GM23248 (cell line): ENCODE measurements around the gene MOB2. TPM values are rescaled to one million over a fixed set of nuclear protein-coding genes. Genes with fewer than 3 reads are reported as not detected.

Experiments used
- DNase-seq: peaks from one replicate; pipeline ENCODE4 v3.0.0-alpha.2; 2015
- H2AFZ ChIP-seq: fragments of 200-600 bp; sonication (generic); 2 replicates; pipeline ENCODE4 v1.6.1; 2016; ENCODE audit warnings: antibody characterized with exemption
- H3F3A ChIP-seq: fragments of 200-600 bp; sonication (generic); 2 replicates; pipeline ENCODE4 v1.6.1; 2016; ENCODE audit warnings: mild to moderate bottlenecking, antibody characterized with exemption, mixed run types; ENCODE audit not compliant: insufficient read depth
- H3K27ac ChIP-seq: fragments of 200-600 bp; sonication (generic); 2 replicates; pipeline ENCODE4 v1.5.1; 2016; ENCODE audit warnings: mild to moderate bottlenecking
- H3K27me3 ChIP-seq: fragments of 200-600 bp; sonication (generic); replicated peaks from 2 replicates; pipeline ENCODE4 v1.6.1; 2016; ENCODE audit warnings: mild to moderate bottlenecking; ENCODE audit not compliant: insufficient read depth
- H3K36me3 ChIP-seq: fragments of 200-600 bp; sonication (generic); 2 replicates; pipeline ENCODE4 v1.6.1; 2016; ENCODE audit warnings: low read depth, mild to moderate bottlenecking
- H3K4me1 ChIP-seq: fragments of 200-600 bp; sonication (generic); 2 replicates; pipeline ENCODE4 v1.6.1; 2016; ENCODE audit warnings: mild to moderate bottlenecking; ENCODE audit not compliant: insufficient read depth
- H3K4me2 ChIP-seq: fragments of 200-600 bp; sonication (generic); one replicate; pipeline ENCODE4 v1.6.1; 2016; ENCODE audit warnings: mild to moderate bottlenecking; ENCODE audit not compliant: unreplicated experiment
- H3K4me3 ChIP-seq: fragments of 200-600 bp; sonication (generic); 2 replicates; pipeline ENCODE4 v1.5.1; 2016; ENCODE audit warnings: mild to moderate bottlenecking
- H3K79me2 ChIP-seq: fragments of 200-600 bp; sonication (generic); 2 replicates; pipeline ENCODE4 v1.6.1; 2016; ENCODE audit warnings: mild to moderate bottlenecking; ENCODE audit not compliant: insufficient read depth
- H3K9ac ChIP-seq: fragments of 200-600 bp; sonication (generic); 2 replicates; pipeline ENCODE4 v1.6.1; 2016; ENCODE audit warnings: mild to moderate bottlenecking
- H3K9me2 ChIP-seq: fragments of 200-600 bp; sonication (generic); 2 replicates; pipeline ENCODE4 v1.6.1; 2016; ENCODE audit warnings: mixed run types, mild to moderate bottlenecking, moderate library complexity; ENCODE audit not compliant: insufficient read depth
- H3K9me3 ChIP-seq: fragments of 200-600 bp; sonication (generic); one replicate; pipeline ENCODE4 v1.6.1; 2017; ENCODE audit warnings: low read depth
- H4K20me1 ChIP-seq: fragments of 200-600 bp; sonication (generic); 2 replicates; pipeline ENCODE4 v1.6.0; 2016; ENCODE audit not compliant: insufficient read depth
- EZH2 ChIP-seq: fragments of 200-600 bp; sonication (generic); IDR thresholded peaks from 2 replicates; pipeline ENCODE4 v1.6.1; 2018; ENCODE audit warnings: antibody characterized with exemption, mild to moderate bottlenecking; ENCODE audit not compliant: insufficient read depth, poor library complexity, severe bottlenecking
- EZH2phosphoT487 ChIP-seq: fragments of 200-600 bp; sonication (generic); IDR thresholded peaks from 2 replicates; pipeline ENCODE4 v1.6.1; 2018; ENCODE audit warnings: antibody characterized with exemption, moderate library complexity, mild to moderate bottlenecking, low read depth; ENCODE audit not compliant: insufficient read depth
- WGBS, 2 experiments: methylation state at CpG; one replicate each; pipeline ENCODE4 v1.1.6; 2015 to 2017; ENCODE audit warnings: low lambda C conversion rate in 2 of 2, low coverage in 1 of 2; ENCODE audit errors: missing lambda C conversion rate in 2 of 2; 5-methylcytosine and 5-hydroxymethylcytosine counted together
- in situ Hi-C: fragments of 300-500 bp; cut with MboI; formaldehyde crosslinking; loops from 2 replicates; pipeline ENCODE4 v1.15.0; 2020
- polyA plus RNA-seq: library from polyadenylated mRNA; unstranded; fragments of >200 nt; fragmentation: Nextera tagmentation; extraction: Ambion mirVana; gene quantifications from 2 replicates; pipeline ENCODE4 v1.2.1, GENCODE V29; 2016
- total RNA-seq: library from RNA; depleted of rRNA; stranded (reverse); fragments of >200 nt; shearing (Covaris generic); gene quantifications from 2 replicates; pipeline ENCODE4 v1.2.3, GENCODE V29; 2014; rRNA removed

The MOB2 gene, protein sequence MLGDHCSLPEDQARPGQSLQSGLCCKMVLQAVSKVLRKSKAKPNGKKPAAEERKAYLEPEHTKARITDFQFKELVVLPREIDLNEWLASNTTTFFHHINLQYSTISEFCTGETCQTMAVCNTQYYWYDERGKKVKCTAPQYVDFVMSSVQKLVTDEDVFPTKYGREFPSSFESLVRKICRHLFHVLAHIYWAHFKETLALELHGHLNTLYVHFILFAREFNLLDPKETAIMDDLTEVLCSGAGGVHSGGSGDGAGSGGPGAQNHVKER
- total RNA-seq, result 22.1 and 29.3 TPM in 2 replicates
- 27.1 and 28.8 TPM in 2 replicates for polyA plus RNA-seq

DNA sequence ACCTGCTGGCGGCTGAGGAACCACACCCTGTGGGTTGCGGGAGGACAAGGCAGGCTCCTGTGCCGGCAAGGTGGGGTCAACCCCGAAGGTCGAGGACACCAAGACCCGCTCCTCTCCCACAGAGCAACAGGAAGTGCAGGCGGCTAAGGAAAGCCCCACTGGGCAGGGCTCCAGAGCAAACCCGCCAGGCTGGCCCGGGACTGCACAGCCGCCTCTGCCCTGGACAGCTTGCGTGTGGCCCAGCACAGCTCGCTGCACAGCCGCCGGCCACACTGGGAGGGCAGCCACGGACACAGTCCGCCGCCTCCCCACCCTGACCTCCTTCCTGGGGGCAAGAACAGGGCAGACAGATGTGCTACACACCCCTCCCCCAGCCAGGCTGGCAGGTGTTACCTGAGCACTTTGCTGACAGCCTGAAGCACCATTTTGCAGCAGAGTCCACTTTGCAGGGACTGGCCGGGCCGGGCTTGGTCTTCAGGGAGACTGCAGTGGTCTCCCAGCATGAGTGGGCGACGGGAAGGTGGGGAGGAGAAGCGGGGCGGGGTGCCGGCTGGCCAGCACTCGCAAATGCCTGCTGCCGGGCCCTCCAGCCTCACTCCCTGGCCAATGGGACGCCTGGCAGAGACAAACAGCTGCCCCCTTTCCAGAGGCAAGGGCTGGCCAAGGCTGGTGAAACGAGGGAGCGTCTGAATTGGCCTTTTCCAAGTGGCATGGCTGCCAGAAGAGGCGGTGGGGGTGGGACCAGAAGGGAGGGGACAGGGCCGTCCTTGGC lies at the start of gene MOB2:
Gene MOB2 (minus strand): TSS at position 726 of the 772 bp plus-strand sequence. CDS start 223 bp downstream, at position 503.
- peaks cover 11% of the 10 kb centered on the region for H4K20me1 ChIP-seq
- H3F3A ChIP-seq, result no peaks in the 10 kb centered on the region
- no peak within 1 kb of the TSS for H3K9ac ChIP-seq
- peaks cover 58% of the 10 kb centered on the region for H3K79me2 ChIP-seq
- no peaks in the 10 kb centered on the region for H3K36me3 ChIP-seq
- no peak for DNase-seq
- H3K27me3 ChIP-seq, result no peaks in the 10 kb centered on the region
- 65 to 66% methylated on average over 22 to 28 of the region's 31 CpGs for WGBS, 2 experiments
- in situ Hi-C loops, result no loop called here
- H3K9me3 ChIP-seq, result no peaks in the 10 kb centered on the region
- H3K27ac ChIP-seq, result no peak within 1 kb of the TSS
- no peaks in the 10 kb centered on the region for H3K9me2 ChIP-seq
- H3K4me1 ChIP-seq, result no peaks in the 10 kb centered on the region
- H3K4me3 ChIP-seq, result no peak within 1 kb of the TSS
- TF ChIP-seq EZH2, result no peak
- no peak for TF ChIP-seq EZH2phosphoT487
- no peak within 1 kb of the TSS for H3K4me2 ChIP-seq
- H2AFZ ChIP-seq, result no peak within 1 kb of the TSS

DNA sequence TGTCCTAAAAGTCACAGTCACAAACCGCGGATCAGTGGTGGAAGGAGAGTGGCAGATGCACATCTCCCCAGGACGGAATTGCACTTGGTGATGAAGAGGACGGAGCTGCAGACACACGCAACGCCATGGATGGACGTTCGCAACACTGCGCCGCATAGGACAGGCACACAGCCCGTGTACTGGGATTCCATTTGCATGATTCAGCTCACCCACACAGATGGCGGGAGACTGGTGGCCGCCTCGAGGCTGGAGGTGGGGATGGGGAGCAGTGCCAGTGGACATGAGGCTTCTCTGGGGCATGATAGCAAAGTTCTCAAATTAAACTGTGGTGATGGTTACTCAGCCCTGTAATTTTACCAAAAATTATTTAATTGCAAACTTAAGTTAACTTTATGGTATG lies 48.1 kb upstream of the MOB2 start:
- peak; percentile 29 for DNase-seq
- Histone ChIP-seq H3K9ac (no peak overlapping the region), H3K79me2 (peaks cover 62% of the 10 kb centered on the region), H3K27me3 (peaks cover 13% of the 10 kb centered on the region; the same call in 1 of the 2 replicates), H3K9me3 (no peaks in the 10 kb centered on the region), H3K36me3 (no peaks in the 10 kb centered on the region), H3F3A (peaks cover 24% of the 10 kb centered on the region), H3K4me3 (no peak overlapping the region), H4K20me1 (peaks cover 30% of the 10 kb centered on the region; the same call in 1 of the 2 replicates), H3K4me1 (peaks cover 26% of the 10 kb centered on the region), H2AFZ (no peak overlapping the region), H3K4me2 (no peak overlapping the region), H3K9me2 (no peaks in the 10 kb centered on the region), H3K27ac (no peak overlapping the region)
- WGBS, 2 experiments, result 87 to 88% methylated on average over 14 of the region's 14 CpGs
- in situ Hi-C loops, result no loop called here
- no peak for TF ChIP-seq EZH2phosphoT487
- TF ChIP-seq EZH2, result no peak

DNA sequence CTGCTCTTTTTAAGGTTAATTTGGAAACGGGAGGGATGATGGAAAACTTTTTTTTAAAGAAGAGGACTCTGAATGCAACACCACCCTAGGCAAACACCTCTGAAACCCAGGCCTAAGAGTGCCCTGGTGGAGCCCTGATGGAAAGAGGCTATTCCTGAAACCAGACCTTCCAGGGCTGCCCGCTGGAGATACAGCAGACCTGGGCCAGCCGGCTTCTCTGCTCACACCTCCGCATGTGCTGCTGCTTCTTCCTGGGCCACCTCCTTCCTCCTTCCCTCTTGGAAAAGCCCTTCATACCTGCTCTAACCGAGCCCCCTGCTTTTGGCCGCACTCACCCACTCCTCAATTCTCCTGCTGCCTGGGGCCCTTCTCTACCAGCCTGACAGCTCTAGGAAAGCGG lies 47.6 kb upstream of the MOB2 start:
- WGBS, 2 experiments, result 83 to 87% methylated on average over 7 of the region's 7 CpGs
- H2AFZ ChIP-seq, result no peak overlapping the region
- peaks cover 30% of the 10 kb centered on the region; the same call in 1 of the 2 replicates for H4K20me1 ChIP-seq
- H3F3A ChIP-seq, result peaks cover 24% of the 10 kb centered on the region
- peaks cover 26% of the 10 kb centered on the region for H3K4me1 ChIP-seq
- DNase-seq, result no peak
- H3K27me3 ChIP-seq, result peaks cover 13% of the 10 kb centered on the region; the same call in 1 of the 2 replicates
- no peaks in the 10 kb centered on the region for H3K9me2 ChIP-seq
- no peak overlapping the region for H3K9ac ChIP-seq
- H3K79me2 ChIP-seq, result peaks cover 67% of the 10 kb centered on the region
- TF ChIP-seq EZH2, result no peak
- no peaks in the 10 kb centered on the region for H3K36me3 ChIP-seq
- in situ Hi-C loops, result no loop called here
- no peak overlapping the region for H3K27ac ChIP-seq
- H3K4me2 ChIP-seq, result no peak overlapping the region
- H3K4me3 ChIP-seq, result no peak overlapping the region
- no peaks in the 10 kb centered on the region for H3K9me3 ChIP-seq

DNA sequence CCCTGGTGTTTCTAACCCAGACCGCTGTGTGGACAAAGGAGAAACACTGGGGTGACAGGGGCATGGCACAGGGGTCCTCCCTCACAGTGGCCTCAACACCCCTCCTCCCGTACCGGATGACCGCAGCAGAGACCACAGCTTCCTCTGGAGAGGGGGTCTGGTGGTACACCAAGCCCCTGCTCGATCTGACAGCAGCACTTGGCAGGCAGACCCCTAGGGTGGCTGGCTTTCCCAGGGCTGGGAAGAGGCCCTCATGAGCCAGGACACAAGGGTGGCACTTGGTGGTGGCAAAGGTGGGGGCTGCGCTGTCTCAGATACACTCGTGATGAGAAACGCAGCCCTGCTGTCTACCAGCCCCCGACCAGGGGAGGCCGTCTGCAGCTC lies 46.8 kb upstream of the MOB2 start:
- H3K4me2 ChIP-seq, result peak overlapping the region; percentile 42
- peaks cover 7% of the 10 kb centered on the region; the same call in 1 of the 2 replicates for H3K27me3 ChIP-seq
- peaks cover 75% of the 10 kb centered on the region for H3K79me2 ChIP-seq
- no peaks in the 10 kb centered on the region for H3K9me2 ChIP-seq
- H3K36me3 ChIP-seq, result no peaks in the 10 kb centered on the region
- H3K9ac ChIP-seq, result peak overlapping the region; percentile 33
- H4K20me1 ChIP-seq, result peaks cover 31% of the 10 kb centered on the region; the same call in 1 of the 2 replicates
- H3K4me1 ChIP-seq, result peaks cover 26% of the 10 kb centered on the region
- H3K27ac ChIP-seq, result peak overlapping the region; percentile 88
- in situ Hi-C loops, result no loop called here
- DNase-seq, result no peak
- H3F3A ChIP-seq, result peaks cover 24% of the 10 kb centered on the region
- TF ChIP-seq EZH2phosphoT487 (no peak), EZH2 (no peak)
- H3K4me3 ChIP-seq, result no peak overlapping the region
- 83 to 86% methylated on average over 10 of the region's 10 CpGs for WGBS, 2 experiments
- no peaks in the 10 kb centered on the region for H3K9me3 ChIP-seq
- H2AFZ ChIP-seq, result no peak overlapping the region
